Measurements from ENCODE around the gene BRAP. TPM values are rescaled to one million over a fixed set of nuclear protein-coding genes. Genes with fewer than 3 reads are reported as not detected.

BRAP gene
- total RNA-seq, 1 experiment from 2014 or later = 24.7 TPM

DNA sequence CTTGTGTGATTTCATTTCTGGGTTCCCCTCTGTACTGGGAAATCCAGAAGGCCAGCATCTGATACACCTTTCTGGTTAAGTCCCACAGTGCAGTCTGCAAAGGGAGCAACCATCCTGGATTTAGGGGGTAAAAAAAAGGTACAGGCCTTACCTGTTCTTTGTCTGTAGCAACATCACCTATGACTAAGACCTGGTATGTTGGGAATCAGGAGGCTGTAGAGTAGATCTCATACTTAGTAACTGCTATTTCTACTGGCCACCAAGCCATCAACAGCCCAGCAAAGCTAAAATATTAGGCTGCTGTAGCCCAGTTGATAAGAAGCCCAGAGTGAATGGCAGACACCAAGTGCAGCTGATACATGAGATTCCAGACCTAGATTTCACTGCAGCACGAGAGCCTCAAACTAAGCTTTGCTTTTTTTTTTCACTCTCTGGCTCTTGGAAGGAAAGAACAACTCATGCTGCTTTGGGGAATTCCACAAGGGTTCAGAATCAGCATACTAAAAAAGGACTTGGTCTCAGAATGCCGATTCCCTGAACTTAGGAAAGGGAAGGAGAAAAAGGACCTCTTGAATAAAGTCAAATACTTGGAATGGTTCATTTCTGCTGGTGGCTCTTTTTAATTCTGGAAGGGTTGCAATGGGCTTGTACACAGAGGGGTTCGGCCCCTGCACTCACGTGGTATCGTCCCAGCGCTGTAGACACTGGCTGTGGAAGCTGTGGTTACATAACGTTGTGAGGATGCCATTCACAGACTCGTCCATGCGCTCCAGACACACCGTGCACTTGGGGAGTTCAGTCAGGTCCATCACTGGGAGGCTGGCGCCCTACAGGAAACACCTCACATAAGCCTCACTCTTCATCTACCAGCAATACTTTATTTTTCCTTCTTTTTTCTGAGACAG is 20.5 kb downstream of the BRAP start:
- Histone ChIP-seq H4K20me1 (ENCODE audit: low read length) (no peaks in the 10 kb centered on the region), H3K27me3 (ENCODE audit: low read length) (no peaks in the 10 kb centered on the region), H3K4me2 (ENCODE audit: low read length) (no peak overlapping the region), H3K9me3 (ENCODE audit: low read length) (no peaks in the 10 kb centered on the region), H3K4me3 (ENCODE audit: low read length) (no peak overlapping the region), H3K9me2 (replicated peaks; ENCODE audit: low read length) (no peaks in the 10 kb centered on the region), H3F3A (ENCODE audit: low read length, unreplicated experiment) (no peaks in the 10 kb centered on the region), H2AFZ (ENCODE audit: low read length) (no peak overlapping the region), H3K27ac (ENCODE audit: low read length) (no peak overlapping the region), H3K4me1 (ENCODE audit: insufficient read depth, low read length) (no peaks in the 10 kb centered on the region), H3K36me3 (ENCODE audit: low read depth, low read length) (peaks cover 36% of the 10 kb centered on the region), H3K9ac (ENCODE audit: low read length) (no peak overlapping the region), H3K79me2 (ENCODE audit: low read length) (no peaks in the 10 kb centered on the region)
- ChIA-PET CTCF (no interaction called here), POLR2A (ENCODE audit: unreplicated experiment) (no interaction called here)
- no peak for DNase-seq
- intact Hi-C loops (cut with micrococcal nuclease) = no loop called here
- TF ChIP-seq, protein P1, sequence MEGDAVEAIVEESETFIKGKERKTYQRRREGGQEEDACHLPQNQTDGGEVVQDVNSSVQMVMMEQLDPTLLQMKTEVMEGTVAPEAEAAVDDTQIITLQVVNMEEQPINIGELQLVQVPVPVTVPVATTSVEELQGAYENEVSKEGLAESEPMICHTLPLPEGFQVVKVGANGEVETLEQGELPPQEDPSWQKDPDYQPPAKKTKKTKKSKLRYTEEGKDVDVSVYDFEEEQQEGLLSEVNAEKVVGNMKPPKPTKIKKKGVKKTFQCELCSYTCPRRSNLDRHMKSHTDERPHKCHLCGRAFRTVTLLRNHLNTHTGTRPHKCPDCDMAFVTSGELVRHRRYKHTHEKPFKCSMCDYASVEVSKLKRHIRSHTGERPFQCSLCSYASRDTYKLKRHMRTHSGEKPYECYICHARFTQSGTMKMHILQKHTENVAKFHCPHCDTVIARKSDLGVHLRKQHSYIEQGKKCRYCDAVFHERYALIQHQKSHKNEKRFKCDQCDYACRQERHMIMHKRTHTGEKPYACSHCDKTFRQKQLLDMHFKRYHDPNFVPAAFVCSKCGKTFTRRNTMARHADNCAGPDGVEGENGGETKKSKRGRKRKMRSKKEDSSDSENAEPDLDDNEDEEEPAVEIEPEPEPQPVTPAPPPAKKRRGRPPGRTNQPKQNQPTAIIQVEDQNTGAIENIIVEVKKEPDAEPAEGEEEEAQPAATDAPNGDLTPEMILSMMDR (conservative IDR thresholded peaks at IDR 0.05; ENCODE audit: low read depth, low read length) = no peak
- TF ChIP-seq EZH2 (IDR thresholded peaks at IDR 0.05; ENCODE audit: low read length, unreplicated experiment) = no peak
- no peak for TF ChIP-seq EZH2phosphoT487 (IDR thresholded peaks at IDR 0.05; ENCODE audit: borderline replicate concordance, low read length)
- no peak for ATAC-seq
- BruUV-seq (replicated peaks) = no TSS peak

DNA sequence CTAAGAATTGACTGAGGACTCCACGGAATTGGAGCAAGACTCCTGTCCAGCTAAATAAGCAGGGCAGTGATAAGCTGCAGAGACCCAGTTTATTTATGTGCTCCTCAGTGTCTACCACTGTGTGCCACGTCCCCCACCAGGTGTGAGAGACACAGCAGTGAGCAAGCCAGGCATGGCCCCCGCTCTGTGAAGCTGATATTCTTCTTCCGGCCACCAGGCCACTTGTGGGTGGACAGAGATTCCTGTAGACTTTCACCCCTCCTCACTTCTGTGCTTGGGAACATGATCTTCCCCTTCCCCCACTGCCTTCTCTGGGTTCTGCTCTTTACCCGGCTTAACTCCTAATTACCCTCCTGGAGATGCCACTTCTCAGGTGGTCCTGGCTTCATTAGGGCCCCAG is 21.3 kb downstream of the BRAP start:
- intact Hi-C loops (cut with micrococcal nuclease) = no loop called here
- Histone ChIP-seq H3K36me3 (ENCODE audit: low read depth, low read length) (peaks cover 34% of the 10 kb centered on the region), H3K4me1 (ENCODE audit: insufficient read depth, low read length) (no peaks in the 10 kb centered on the region), H2AFZ (ENCODE audit: low read length) (no peak overlapping the region), H3K79me2 (ENCODE audit: low read length) (no peaks in the 10 kb centered on the region), H3F3A (ENCODE audit: low read length, unreplicated experiment) (no peaks in the 10 kb centered on the region), H3K9me3 (ENCODE audit: low read length) (no peaks in the 10 kb centered on the region), H3K9me2 (replicated peaks; ENCODE audit: low read length) (no peaks in the 10 kb centered on the region), H3K4me2 (ENCODE audit: low read length) (no peak overlapping the region), H3K27me3 (ENCODE audit: low read length) (no peaks in the 10 kb centered on the region), H3K4me3 (ENCODE audit: low read length) (no peak overlapping the region), H3K27ac (ENCODE audit: low read length) (no peak overlapping the region), H4K20me1 (ENCODE audit: low read length) (no peaks in the 10 kb centered on the region), H3K9ac (ENCODE audit: low read length) (no peak overlapping the region)
- BruUV-seq (replicated peaks) = no TSS peak
- no peak for ATAC-seq
- TF ChIP-seq EZH2 (IDR thresholded peaks at IDR 0.05; ENCODE audit: low read length, unreplicated experiment) = no peak
- TF ChIP-seq, protein P1 (conservative IDR thresholded peaks at IDR 0.05; ENCODE audit: low read depth, low read length) = no peak
- no peak for TF ChIP-seq EZH2phosphoT487 (IDR thresholded peaks at IDR 0.05; ENCODE audit: borderline replicate concordance, low read length)
- ChIA-PET POLR2A (ENCODE audit: unreplicated experiment) (no interaction called here), CTCF (no interaction called here)
- no peak for DNase-seq

DNA sequence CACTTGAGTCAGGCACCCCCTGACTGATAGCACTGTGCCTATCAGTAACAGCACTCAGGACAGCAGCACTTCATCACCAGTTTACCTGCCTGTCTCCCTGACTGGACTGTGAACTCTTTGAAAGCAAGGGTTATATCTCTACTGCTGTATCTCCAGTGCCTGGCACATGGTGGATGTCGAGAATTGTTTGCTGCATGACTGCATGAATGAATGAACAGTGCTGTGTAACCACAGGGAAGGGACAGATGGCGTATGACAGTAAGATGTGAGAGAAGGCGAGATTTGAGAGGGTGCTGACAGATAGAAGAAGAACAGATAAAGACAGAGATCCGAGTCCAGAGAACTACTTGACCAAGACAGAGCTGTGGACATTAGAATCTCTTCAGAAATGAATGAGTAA is 29.7 kb downstream of the BRAP start:
- TF ChIP-seq EZH2phosphoT487 (IDR thresholded peaks at IDR 0.05; ENCODE audit: borderline replicate concordance, low read length) = no peak
- TF ChIP-seq EZH2 (IDR thresholded peaks at IDR 0.05; ENCODE audit: low read length, unreplicated experiment) = no peak
- TF ChIP-seq, protein P1 (conservative IDR thresholded peaks at IDR 0.05; ENCODE audit: low read depth, low read length) = no peak
- H3K4me2 ChIP-seq (ENCODE audit: low read length) = no peak overlapping the region
- H3K4me3 ChIP-seq (ENCODE audit: low read length) = no peak overlapping the region
- no peaks in the 10 kb centered on the region for H3F3A ChIP-seq (ENCODE audit: low read length, unreplicated experiment)
- H3K4me1 ChIP-seq (ENCODE audit: insufficient read depth, low read length) = no peaks in the 10 kb centered on the region
- POLR2A ChIA-PET (ENCODE audit: unreplicated experiment) = no interaction called here
- H3K79me2 ChIP-seq (ENCODE audit: low read length) = no peaks in the 10 kb centered on the region
- no peaks in the 10 kb centered on the region for H3K27me3 ChIP-seq (ENCODE audit: low read length)
- CTCF ChIA-PET = no interaction called here
- intact Hi-C loops (cut with micrococcal nuclease) = no loop called here
- H3K9me2 ChIP-seq (replicated peaks; ENCODE audit: low read length) = no peaks in the 10 kb centered on the region
- H3K27ac ChIP-seq (ENCODE audit: low read length) = no peak overlapping the region
- H3K9me3 ChIP-seq (ENCODE audit: low read length) = no peaks in the 10 kb centered on the region
- ATAC-seq = no peak
- no peak for DNase-seq
- peaks cover 40% of the 10 kb centered on the region for H3K36me3 ChIP-seq (ENCODE audit: low read depth, low read length)
- no peak overlapping the region for H2AFZ ChIP-seq (ENCODE audit: low read length)
- H3K9ac ChIP-seq (ENCODE audit: low read length) = no peak overlapping the region
- BruUV-seq (replicated peaks) = no TSS peak
- no peaks in the 10 kb centered on the region for H4K20me1 ChIP-seq (ENCODE audit: low read length)
